Retinal pigment epithelial cell (primary cell): ENCODE results near the gene NUSAP1.
"Not testable (repeated sequence)": the region's sequence is repeated elsewhere in the genome, so short reads cannot be mapped to it uniquely, and the experiment has no call there.

Experiments
- DNase-seq: peaks from one replicate; pipeline ENCODE4 v3.0.0-alpha.2; 2010; ENCODE audit warnings: low read depth
- H3K4me3 ChIP-seq: 2 replicates; pipeline ENCODE4 v1.5.1; 2011; ENCODE audit warnings: mild to moderate bottlenecking, low read length, control low read depth, moderate library complexity
- CTCF ChIP-seq: conservative IDR thresholded peaks from 2 replicates; pipeline ENCODE4 v1.5.1; 2011; ENCODE audit warnings: low read depth, low read length, control low read depth, inconsistent platforms

NUSAP1 gene

DNA sequence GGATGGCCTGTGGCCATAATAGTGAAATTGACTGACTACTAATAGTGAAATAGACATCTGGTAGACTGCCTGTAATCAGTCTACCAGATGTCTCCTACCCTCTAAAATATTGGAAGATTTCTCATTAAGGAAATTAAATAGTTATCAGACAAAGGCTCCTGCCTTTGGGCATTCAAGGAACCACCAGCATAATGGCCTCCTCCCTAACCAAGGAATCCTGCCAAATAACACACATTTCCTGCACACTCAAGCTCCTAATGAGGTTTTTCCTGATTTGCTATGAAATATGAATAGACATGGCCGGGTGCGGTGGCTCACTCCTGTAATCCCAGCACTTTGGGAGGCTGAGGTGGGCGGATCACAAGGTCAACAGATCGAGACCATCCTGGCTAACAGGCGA is 14.6 kb downstream of the NUSAP1 start:
- no peak for DNase-seq
- no peak for TF ChIP-seq CTCF
- H3K4me3 ChIP-seq: no peak overlapping the region

DNA sequence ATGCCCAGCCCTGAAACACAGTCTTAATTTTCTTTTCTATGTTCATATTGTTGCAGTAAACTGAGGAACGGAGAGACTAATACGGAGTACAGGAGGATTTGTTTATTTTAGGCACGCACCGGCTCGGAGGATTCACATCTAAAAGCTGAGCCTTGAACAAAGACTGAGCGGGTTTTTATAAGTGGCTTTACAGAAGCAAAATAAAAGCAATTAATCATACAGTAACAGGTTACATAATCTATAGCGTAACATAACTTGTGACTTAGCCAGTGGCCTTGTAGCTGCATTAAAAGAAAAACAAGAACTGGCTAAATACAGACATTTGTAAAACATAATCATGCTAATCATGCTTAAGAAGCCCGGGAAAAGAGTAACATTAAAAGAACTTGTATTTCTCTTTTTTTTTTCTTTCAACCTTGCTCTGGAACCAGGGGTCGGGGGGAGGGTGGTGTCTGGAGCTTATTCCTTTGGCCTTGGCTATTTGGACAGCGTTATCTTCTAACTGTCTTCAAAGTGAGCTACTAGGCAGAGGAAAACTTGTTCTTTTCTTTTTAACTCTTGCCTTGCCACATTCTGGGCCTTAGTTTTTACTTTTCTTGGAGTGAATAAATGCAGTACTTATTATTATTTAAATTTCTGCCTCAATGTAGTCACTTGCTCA is 17.5 kb downstream of the NUSAP1 start:
- TF ChIP-seq CTCF: no peak
- DNase-seq: peak; percentile 15
- no peak overlapping the region for H3K4me3 ChIP-seq

GRCh38 chr15:41354371-41354770 is 21.7 kb downstream of the NUSAP1 start:
- no peak for TF ChIP-seq CTCF
- DNase-seq: no peak

DNA sequence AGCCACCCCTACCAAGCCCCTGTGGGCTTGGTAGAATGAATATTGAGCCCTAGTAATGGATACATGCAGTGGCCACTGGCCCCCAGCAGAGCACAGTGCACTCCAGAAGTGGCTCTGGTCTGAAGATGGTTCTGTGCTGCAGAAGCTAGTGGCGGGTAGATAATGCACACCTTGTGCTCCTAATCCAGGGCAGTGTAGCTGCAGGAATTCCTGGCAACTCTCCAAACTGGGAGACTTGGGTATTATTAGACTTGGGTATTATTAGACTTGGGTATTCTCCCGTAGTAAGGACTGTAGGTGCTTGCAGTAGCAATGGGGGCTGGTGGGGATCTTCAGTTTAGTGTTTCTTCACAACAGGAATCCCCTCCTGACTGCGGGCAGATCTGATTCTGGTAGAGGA is 34.7 kb downstream of the NUSAP1 start:
- no peak overlapping the region for H3K4me3 ChIP-seq
- no peak for TF ChIP-seq CTCF
- peak; percentile 6 for DNase-seq

More at GRCh38 chr15:41354371-41354770, 21.7 kb downstream of the NUSAP1 start:
- no peak overlapping the region for H3K4me3 ChIP-seq

- H3K4me3 ChIP-seq: no peak overlapping the region
- no peak for TF ChIP-seq CTCF
- DNase-seq: no peak
Measured at GRCh38 chr15:41377978-41378377, 45.3 kb downstream of the NUSAP1 start.

DNA sequence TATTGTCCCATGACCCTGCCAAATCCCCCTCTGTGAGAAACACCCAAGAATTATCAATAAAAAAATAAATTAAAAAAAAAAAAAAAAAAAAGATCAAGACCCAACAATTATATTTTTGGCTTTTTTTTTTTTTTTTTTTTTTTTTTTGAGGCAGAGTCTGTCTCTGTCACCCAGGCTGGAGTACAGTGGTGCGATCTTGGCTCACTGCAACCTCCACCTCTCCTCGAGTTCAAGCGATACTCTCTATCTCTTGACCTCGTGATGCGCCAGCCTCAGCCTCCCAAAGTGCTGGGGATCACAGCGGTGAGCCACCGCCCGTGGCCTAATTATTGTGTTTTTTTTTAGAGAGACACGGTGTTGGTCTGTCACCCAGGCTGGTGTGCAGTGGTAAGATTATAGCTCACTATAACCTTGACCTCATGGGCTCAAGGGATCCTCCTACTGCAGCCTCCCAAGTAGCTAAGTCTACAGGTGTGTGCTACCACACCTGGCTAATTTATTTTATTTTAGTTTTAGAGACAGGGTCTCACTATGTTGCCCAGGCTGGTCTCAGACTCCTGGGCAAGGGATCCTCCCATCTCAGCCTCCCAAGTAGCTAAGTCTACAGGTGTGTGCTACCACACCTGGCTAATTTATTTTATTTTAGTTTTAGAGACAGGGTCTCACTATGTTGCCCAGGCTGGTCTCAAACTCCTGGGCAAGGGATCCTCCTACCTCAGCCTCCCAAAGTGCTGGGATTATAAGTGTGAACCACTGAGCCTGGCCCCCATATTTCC is 51.5 kb downstream of the NUSAP1 start:
- not testable (repeated sequence) for DNase-seq, H3K4me3 ChIP-seq

DNA sequence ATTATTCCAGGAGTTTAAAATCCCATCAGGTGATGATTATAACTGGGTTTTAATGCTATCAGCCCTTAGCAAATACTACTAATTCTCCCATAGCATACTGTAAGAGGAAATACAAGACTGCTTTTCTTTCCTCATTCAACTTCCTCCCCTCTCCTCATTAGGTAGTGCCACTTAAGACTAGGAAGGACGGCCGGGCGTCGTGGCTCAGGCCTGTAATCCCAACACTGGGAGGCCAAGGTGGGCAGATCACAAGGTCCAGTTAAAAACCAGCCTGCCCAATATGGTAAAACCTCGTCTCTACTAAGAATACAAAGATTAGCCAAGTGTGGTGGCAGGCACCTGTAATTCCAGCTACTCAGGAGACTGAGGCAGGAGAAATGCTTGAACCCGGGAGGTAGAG is 55.0 kb downstream of the NUSAP1 start:
- no peak for DNase-seq
- no peak for TF ChIP-seq CTCF
- H3K4me3 ChIP-seq: no peak overlapping the region
